HG03064 (cell line): Measurements from ENCODE around the gene TTL.
"Not testable (repeated sequence)": the region's sequence is repeated elsewhere in the genome, so short reads cannot be mapped to it uniquely, and the experiment has no call there.

Source experiments
- ATAC-seq: cut with Tn5 transposase; IDR thresholded peaks from one replicate; pipeline ENCODE4 v1.9.1; 2021; ENCODE audit warnings: low read depth; ENCODE audit not compliant: unreplicated experiment

The TTL gene

DNA sequence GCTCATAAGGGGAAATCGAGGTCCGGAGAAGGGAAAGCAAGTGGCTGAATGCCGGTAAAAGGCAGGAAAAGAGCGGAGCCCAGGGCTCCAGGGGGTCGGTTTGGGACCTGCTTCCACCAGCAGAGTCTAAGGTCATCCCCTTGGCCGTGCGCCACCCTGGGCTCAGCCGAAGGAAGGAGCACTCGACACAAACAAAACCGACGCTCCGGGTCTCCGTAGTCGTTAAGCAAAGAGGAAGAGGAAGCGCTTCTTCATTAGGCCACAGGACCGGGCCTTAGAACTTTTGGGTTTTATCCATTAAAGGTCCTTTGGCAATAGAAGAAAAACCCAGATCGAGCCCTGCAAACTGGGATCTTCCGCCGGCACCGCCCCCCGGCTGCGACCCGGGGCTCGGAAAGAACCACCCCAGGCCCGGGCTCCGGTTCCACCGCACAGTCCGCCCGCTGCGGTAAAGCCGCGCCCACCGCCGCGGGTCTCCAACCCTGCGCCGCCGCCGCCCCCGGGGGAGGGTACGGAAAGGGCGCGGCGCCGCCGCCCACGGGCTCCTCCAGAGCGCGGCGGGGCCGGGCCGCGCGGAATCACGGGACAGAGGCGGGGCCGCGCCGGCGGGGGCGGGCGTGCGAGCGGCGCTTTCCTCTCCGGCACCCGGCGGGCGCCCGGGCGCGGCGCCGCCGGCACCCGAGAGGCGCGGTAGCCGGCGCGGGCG lies at the start of gene TTL:
Gene TTL, plus strand, starts transcription at position 629 of the 706 bp plus-strand sequence. CDS start 189 bp downstream, outside the sequence.
- peak; percentile 58 for ATAC-seq

DNA sequence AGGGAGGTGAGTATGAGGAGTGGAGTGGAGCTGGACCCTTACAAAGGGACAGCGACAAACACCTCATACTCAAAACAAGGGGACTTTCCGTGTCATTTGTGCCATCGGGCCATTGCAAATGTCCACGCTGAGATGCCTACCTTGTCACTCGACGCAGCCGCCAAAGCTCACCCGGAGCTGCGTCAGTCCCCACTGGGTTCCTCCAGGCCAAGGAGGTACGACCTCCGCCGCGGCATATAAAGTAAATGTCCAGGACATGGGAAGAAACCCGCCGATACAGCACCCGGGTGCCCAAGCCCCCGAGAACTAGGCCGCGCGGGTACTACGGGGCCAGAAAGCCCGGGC lies 49.6 kb upstream of the TTL start:
- ATAC-seq, result not testable (repeated sequence)

GRCh38 chr2:112432735-112433479 lies 49.0 kb upstream of the TTL start:
- not testable (repeated sequence) for ATAC-seq

- ATAC-seq, result peak; percentile 97
Observed at GRCh38 chr2:112433480-112433879, 48.5 kb upstream of the TTL start, which contains the start of gene RGPD8. RGPD8 (minus strand) TSS chr2:112433645; CDS start chr2:112433453, 192 bp downstream.

GRCh38 chr2:112433932-112434730 lies 47.8 kb upstream of the TTL start:
- ATAC-seq, result no peak

DNA sequence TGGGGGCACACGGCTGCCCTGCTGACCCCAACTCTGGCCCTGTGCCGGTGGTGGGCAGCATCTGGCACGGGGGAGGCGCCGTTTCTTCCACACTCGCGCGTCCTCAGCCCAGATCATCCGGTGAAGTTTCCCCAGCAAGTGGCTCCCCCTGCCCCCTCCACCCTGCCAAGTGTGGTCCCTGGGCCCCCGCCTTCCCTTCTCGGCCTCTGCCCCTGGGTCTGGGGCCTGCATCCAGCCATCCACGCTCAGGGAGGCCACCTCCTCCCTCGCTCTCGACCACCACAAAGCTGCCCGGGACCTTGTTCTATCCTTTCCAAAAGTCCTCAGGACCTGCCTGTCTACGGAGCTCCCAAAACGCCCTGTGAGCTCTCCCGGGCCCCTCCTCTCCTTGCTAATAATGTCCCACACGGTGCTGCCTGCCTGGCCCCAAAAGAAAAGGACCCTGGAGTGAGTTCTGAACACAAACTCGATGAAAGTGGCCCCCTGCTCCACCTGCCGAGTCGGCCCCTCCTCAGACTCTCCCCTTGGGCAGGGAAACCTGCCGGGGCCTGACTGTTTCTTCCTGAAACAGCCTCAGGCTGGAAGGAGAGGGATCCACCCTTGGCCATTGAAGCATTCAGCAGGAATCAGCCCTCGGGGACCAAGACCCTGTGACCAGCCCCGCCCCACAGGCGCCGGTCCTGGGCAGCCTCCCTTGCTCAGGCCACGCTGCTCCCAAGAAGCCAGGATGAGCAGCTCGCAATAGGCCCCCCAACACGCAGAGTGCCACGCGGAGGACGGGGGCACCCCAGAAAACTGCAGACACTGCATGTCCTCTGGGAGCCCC lies 46.9 kb upstream of the TTL start:
- not testable (repeated sequence) for ATAC-seq

GRCh38 chr2:112435716-112436431 lies 46.1 kb upstream of the TTL start:
- not testable (repeated sequence) for ATAC-seq

- ATAC-seq, result not testable (repeated sequence)
Observed at GRCh38 chr2:112436993-112437392, 45.0 kb upstream of the TTL start.

DNA sequence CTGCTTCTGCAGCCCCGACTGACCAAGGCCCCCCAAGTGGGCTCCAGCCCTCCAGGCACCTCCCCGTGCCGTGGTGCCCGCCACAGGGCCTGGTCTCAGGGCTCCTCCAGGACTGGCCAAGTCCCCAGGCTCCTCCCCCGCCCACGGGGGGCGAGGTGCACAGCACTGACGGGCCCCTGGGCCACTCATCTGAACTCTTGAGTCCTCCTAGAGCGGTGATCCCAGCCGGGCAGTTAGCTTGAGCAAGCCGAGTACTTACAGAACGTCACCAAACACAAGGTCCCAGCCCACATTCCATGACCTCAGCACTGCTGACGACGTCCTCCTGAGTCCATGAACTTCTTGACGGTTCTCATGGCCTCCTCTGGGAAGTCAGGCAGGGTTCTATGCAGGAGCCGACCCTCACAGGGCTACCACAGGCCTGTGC lies 44.5 kb upstream of the TTL start:
- not testable (repeated sequence) for ATAC-seq

GRCh38 chr2:112438603-112439261 lies 43.2 kb upstream of the TTL start:
- not testable (repeated sequence) for ATAC-seq

DNA sequence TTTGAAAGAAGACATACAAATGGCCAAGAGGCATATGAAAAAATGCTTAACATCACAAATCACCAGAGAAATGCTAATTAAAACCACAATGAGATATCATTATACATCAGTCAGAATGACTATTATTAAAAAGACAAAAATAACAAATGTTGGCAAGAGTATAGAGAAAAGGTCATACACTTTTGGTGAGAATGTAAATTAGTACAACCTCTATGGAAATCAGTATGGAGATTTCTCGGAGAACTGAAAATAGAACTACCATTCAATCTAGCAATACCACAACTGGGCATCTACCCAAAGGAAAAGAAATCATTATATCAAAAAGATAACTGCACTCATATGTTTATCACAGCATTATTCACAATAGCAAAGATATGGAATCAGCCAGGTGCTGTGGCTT lies 37.7 kb upstream of the TTL start:
- not testable (repeated sequence) for ATAC-seq

- no peak for ATAC-seq
Observed at GRCh38 chr2:112449854-112450253, 32.1 kb upstream of the TTL start.

DNA sequence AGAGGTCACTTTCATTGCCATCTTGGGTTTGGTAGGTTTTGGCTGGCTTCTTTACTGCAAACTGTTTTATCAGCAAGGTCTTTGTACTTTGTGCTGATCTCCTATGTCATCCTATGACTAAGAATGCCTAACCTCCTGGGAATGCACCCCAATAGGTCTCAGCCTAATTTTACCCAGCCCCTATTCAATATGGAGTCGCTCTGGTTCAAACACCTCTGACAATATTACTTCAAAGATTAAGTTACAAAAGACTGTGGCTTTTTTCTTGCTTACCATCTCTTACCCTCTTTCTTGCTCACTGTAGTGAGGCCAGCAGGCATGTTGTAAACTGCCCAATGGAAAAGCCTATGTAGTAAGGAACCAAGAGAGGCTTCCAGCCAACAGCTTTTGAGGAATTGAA lies 30.6 kb upstream of the TTL start:
- no peak for ATAC-seq

GRCh38 chr2:112454586-112454985 lies 27.4 kb upstream of the TTL start:
- no peak for ATAC-seq

DNA sequence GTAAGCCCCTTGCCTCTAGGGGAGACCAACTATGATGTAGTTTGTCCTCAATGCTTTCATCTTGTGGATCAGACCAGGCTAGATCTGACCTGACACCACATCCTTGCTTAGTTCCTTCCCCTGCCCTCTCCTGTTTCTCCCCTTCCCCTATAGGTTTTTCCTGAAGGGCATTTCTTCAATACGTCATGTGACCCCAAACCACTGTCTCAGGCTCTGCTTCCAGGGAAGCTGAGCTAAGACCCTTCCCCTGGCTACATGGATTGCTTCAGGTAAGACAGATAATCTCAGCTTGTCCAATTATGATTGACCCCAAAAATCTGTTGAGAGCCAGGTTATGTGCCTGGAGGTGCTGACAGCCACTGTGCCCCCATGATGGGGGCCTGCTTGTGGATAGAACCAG lies 22.6 kb upstream of the TTL start:
- ATAC-seq, result no peak

DNA sequence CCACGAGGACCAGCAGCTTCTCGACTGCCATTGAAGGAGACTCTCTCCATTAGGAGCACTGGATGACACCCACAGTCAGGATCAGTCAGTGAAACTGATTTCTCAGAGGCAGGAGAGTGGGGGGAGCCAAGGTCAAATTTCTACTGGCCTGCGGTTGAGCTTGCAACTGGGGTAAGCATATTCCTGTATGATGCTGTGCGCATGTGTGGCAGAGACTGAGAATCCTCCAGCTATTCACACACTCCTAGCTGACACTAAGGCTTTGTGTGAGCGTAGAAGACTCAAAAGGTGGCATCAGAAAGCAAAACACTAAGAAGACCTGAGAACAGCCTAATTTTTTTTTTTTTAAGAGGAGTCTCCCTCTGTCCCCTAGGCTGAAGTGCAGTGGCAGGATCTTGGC lies 19.8 kb upstream of the TTL start:
- no peak for ATAC-seq

DNA sequence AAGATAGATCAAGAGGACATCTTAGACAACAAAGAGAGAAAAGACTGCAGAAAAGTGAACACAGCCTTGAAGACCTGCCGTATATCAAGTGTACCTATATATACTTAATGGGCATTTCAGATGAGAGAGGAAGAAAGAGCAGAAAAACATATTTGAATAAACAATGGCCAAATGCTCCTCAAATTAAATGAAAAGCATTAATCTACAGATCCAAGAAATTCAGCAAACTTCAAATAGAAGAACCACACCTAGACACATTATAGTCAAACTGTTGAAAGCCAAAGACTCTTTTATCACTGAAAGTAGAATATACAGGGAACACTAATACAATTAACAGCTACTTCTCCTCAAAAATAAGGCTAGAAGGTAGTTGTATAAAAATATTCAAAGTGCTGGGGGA lies 18.7 kb upstream of the TTL start:
- no peak for ATAC-seq

DNA sequence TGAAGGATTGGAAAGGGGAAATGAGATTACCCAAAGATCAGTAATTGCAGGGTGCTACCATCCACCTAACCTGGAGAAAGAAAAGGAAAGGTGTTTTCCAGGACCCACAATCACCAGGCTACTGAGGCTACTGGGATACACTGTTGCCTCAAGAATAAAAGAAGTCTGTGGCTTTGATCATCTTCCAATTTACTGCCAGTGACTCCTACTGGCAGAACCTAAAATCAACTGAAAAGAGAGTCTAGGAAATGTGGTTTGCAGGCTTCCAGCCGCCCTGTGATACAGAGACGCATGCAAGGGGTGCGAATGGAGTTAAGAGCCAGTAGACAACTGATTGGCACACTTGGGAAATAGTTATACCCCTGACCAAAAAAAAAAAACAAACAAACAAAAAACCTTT lies 16.6 kb upstream of the TTL start:
- ATAC-seq, result no peak
